Bronchial epithelial cell (primary cell): ENCODE measurements around the gene FAM98C. TPM values are rescaled to one million over a fixed set of nuclear protein-coding genes. Genes with fewer than 3 reads are reported as not detected.

ENCODE experiments used
- DNase-seq: peaks from one replicate; pipeline ENCODE4 v3.0.0-alpha.2; 2010; ENCODE audit warnings: low read depth
- FAIRE-seq: peaks from 2 replicates; lab custom pipeline; 2011; peaks lifted over from hg19 to GRCh38; lab: Jason Lieb, UNC
- H3K27me3 ChIP-seq: 2 replicates; pipeline ENCODE4 v1.5.1; 2011; ENCODE audit warnings: low read length; ENCODE audit not compliant: control insufficient read depth, insufficient read depth
- H3K36me3 ChIP-seq: 2 replicates; pipeline ENCODE4 v1.5.1; 2011; ENCODE audit warnings: low read length; ENCODE audit not compliant: control insufficient read depth, insufficient read depth
- H3K4me3 ChIP-seq: 2 replicates; pipeline ENCODE4 v1.5.1; 2011; ENCODE audit warnings: mild to moderate bottlenecking, low read depth, low read length, control low read depth
- total RNA-seq: library from RNA; depleted of rRNA; stranded (reverse); fragments of >200 nt; gene quantifications from 2 replicates; pipeline ENCODE4 v1.2.1, GENCODE V29; 2014
- TF ChIP-seq, protein P1 (sequence below): IDR thresholded peaks from 2 replicates; pipeline ENCODE4 v1.5.1; 2011; ENCODE audit warnings: mild to moderate bottlenecking, moderate library complexity, low read length, control low read depth, inconsistent platforms; ENCODE audit not compliant: insufficient read depth, severe bottlenecking

The FAM98C gene
- total RNA-seq, 1 donor from 2014 or later = 15.0 TPM

DNA sequence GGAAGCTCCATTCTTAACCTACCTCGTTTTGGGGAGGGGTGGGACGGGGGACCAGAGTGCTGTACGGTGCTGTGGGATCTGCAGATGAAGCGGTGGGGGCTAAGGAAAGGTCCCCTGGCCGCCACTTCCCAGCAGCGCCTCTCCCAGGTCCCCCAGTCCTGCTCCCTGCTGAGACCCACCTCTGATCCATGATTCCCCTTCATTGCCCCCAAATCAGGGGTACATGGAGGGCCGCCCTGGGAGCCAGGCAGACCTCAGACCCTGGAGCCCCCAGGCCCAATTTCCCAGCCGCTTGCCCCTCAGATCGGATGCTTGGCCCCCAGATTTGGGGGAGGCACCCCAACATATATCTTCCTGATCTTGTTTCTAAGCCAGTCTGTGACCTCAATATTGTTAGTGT is 3.8 kb upstream of the FAM98C start:
- DNase-seq (no peak), FAIRE-seq (no peak)
- Histone ChIP-seq H3K4me3 (no peak overlapping the region), H3K27me3 (no peaks in the 10 kb centered on the region), H3K36me3 (no peaks in the 10 kb centered on the region)
- TF ChIP-seq, protein P1, sequence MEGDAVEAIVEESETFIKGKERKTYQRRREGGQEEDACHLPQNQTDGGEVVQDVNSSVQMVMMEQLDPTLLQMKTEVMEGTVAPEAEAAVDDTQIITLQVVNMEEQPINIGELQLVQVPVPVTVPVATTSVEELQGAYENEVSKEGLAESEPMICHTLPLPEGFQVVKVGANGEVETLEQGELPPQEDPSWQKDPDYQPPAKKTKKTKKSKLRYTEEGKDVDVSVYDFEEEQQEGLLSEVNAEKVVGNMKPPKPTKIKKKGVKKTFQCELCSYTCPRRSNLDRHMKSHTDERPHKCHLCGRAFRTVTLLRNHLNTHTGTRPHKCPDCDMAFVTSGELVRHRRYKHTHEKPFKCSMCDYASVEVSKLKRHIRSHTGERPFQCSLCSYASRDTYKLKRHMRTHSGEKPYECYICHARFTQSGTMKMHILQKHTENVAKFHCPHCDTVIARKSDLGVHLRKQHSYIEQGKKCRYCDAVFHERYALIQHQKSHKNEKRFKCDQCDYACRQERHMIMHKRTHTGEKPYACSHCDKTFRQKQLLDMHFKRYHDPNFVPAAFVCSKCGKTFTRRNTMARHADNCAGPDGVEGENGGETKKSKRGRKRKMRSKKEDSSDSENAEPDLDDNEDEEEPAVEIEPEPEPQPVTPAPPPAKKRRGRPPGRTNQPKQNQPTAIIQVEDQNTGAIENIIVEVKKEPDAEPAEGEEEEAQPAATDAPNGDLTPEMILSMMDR = no peak

DNA sequence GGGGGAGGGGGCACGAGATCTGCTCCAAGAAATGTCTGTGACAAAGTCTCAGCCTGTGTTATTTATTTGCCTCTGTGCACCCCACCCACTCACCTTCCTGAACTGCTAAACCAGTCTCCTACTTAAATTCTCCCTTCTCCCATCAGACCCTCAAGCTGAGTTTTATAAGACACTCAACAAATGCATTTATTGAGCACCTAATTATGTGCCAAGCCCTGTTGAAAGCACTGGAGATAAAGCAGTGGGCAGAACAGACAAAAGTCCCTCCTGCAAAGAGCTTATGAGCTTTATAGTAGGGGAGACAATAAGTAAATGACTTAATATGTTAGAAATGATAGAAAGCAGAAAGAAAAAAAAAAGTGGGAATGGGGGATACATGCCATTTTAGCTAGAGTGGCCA is 3.4 kb upstream of the FAM98C start:
- Histone ChIP-seq H3K4me3 (no peak overlapping the region), H3K36me3 (no peaks in the 10 kb centered on the region), H3K27me3 (no peaks in the 10 kb centered on the region)
- DNase-seq = no peak
- TF ChIP-seq, protein P1 = no peak
- FAIRE-seq = no peak

DNA sequence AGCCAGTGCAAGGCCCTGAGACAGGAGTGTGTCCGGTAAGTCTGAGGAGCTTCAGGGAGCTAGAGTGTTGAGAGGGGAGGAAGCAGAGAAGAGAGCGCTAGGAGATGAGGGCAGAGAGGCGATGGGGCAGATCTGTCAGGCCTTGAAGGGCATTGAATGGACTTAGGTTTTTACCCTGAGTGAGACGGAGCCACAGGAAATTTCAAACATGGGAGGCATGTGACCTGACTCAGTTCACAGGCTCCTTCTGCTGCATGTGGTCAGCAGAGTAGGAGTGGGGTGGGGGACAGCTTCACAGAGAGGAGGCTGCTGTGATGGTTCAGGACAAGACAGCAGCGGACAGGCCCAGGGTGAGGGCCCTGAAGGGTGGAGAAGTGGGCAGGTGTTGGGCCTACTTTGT is 2.5 kb upstream of the FAM98C start:
- no peak for FAIRE-seq
- TF ChIP-seq, protein P1 = no peak
- H3K4me3 ChIP-seq = no peak overlapping the region
- H3K36me3 ChIP-seq = peaks cover 5% of the 10 kb centered on the region
- H3K27me3 ChIP-seq = no peaks in the 10 kb centered on the region
- no peak for DNase-seq

DNA sequence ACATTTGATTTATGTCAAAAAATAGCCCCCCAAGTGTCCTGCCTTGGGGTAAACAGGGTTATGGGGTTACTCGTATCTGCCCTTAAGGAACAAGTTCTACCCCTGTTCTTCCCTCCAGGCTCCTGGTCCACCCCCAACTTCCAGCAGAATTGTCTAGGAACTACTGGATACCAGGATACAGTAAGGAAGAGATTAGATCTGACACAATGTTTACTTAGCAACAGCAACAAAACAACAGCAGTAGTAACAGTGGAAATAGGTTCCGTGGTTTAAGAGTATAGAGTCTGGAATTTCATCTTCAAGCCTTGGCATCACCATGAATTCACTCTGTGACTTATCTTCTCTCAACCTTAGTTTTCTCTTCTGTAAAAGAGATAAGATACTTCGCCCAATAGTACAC is 1.7 kb upstream of the FAM98C start:
- no peaks in the 10 kb centered on the region for H3K27me3 ChIP-seq
- TF ChIP-seq, protein P1 = no peak
- peaks cover 6% of the 10 kb centered on the region for H3K36me3 ChIP-seq
- no peak overlapping the region for H3K4me3 ChIP-seq
- peak; percentile 71 for DNase-seq
- no peak for FAIRE-seq

DNA sequence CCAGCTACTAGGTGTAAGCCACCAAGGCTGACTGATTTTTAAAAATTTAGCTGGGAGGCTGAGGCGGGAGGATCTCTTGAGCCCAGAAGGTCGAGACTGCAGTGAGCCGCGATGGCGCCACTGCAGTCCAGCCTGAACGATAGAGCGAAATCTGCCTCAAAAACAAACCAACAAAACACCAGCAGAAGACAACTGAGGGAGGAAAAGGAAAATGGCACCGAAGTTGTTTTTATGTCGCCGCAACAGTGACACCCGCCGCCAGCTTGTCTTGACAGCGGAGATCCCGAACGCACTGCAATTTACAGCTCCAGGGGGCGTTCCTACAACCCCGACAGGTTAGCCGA is 298 bp upstream of the FAM98C start:
- DNase-seq (no peak), FAIRE-seq (no peak)
- TF ChIP-seq, protein P1 = no peak
- H3K4me3 ChIP-seq = peak overlapping the region; percentile 22
- H3K36me3 ChIP-seq = peaks cover 12% of the 10 kb centered on the region
- H3K27me3 ChIP-seq = no peaks in the 10 kb centered on the region

DNA sequence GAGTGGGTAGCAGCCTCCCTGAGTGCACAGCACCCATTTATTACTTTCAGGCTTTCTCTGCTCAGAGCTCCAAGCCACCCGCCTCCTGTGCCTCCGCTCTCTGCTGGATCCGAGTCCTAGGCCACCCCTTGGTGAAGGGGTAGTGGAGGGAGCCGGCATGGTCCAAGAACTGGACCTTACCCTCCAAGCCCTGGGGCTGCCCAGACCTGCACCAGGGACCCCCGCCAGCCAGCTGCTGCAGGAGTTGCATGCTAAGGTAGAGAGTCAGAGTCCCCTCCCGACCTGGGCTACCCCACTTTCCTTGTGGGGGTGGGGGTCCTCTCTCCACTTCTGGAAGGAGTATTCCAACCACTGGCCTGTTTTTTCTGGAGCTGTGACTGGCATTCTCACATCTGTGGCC is 2.0 kb downstream of the FAM98C start:
- Histone ChIP-seq H3K36me3 (peaks cover 12% of the 10 kb centered on the region), H3K4me3 (no peak overlapping the region), H3K27me3 (no peaks in the 10 kb centered on the region)
- DNase-seq (no peak), FAIRE-seq (no peak)
- TF ChIP-seq, protein P1 = no peak
